Fibroblast of skin of scalp (primary cell): Measurements from ENCODE around the gene ENTPD1.
"Not testable (repeated sequence)": the region's sequence is repeated elsewhere in the genome, so short reads cannot be mapped to it uniquely, and the experiment has no call there.

ENCODE experiments used
- DNase-seq: peaks from one replicate; pipeline ENCODE4 v3.0.0-alpha.2; 2013

ENTPD1 gene

GRCh38 chr10:95872158-95872711 is 116.3 kb downstream of the ENTPD1 start:
- DNase-seq = no peak

DNA sequence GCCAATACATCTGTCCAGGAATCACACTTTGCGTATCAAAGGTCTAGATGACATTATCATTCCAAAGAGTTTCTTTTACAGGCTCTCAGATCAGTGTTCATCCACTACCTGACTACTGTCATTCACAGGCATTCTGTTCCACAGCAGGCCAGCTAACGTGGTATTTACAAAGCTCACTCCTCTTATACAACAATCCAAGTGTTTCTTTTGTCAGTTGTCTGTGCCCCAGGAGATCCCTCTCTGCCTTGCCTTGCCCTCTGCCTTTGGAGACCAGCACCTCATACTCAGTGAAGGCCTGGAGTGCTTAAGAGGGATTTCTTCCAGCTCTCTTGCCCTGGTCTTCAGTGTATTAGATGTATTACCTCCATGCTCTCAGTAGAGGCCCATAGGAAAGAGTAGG is 117.2 kb downstream of the ENTPD1 start:
- no peak for DNase-seq

DNA sequence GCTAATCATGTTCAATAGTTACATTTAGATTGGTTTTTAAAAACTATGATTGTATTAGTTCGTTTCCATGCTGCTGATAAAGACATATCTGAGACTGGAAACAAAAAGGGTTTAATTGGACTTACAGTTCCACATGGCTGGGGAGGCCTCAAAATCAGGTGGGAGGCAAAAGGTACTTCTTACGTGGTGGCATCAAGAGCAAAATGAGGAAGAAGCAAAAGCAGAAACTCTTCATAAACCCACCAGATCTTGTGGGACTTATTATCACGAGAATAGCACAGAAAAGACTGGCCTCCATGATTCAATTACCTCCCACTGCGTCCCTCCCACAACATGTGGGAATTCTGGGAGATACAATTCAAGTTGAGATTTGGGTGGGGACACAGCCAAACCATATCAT is 117.7 kb downstream of the ENTPD1 start:
- no peak for DNase-seq

DNA sequence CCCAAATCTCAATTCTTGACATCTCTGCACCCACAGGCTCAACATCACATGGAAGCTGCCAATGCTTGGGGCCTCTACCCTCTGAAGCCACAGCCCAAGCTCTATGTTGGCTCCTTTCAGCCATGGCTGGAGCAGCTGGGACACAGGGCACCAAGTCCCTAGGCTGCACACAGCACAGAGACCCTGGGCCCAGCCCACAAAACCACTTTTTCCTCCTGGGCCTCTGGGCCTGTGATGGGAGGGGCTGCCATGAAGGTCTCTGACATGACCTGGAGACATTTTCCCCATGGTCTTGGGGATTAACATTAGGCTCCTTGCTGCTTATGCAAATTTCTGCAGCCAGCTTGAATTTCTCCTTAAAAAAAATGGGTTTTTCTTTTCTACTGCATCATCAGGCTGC is 118.8 kb downstream of the ENTPD1 start:
- not testable (repeated sequence) for DNase-seq

- DNase-seq = no peak
These were observed 120.8 kb downstream of the ENTPD1 start for GRCh38 chr10:95876756-95877155.

- DNase-seq = no peak
These were observed 121.9 kb downstream of the ENTPD1 start for GRCh38 chr10:95877881-95878280.

- no peak for DNase-seq
These were observed 124.7 kb downstream of the ENTPD1 start for GRCh38 chr10:95880704-95881103.

- no peak for DNase-seq
These were observed 125.4 kb downstream of the ENTPD1 start for GRCh38 chr10:95881316-95881715.

GRCh38 chr10:95889830-95890229 is 133.9 kb downstream of the ENTPD1 start:
- no peak for DNase-seq

GRCh38 chr10:95896071-95896850 is 140.3 kb downstream of the ENTPD1 start:
- no peak for DNase-seq

DNA sequence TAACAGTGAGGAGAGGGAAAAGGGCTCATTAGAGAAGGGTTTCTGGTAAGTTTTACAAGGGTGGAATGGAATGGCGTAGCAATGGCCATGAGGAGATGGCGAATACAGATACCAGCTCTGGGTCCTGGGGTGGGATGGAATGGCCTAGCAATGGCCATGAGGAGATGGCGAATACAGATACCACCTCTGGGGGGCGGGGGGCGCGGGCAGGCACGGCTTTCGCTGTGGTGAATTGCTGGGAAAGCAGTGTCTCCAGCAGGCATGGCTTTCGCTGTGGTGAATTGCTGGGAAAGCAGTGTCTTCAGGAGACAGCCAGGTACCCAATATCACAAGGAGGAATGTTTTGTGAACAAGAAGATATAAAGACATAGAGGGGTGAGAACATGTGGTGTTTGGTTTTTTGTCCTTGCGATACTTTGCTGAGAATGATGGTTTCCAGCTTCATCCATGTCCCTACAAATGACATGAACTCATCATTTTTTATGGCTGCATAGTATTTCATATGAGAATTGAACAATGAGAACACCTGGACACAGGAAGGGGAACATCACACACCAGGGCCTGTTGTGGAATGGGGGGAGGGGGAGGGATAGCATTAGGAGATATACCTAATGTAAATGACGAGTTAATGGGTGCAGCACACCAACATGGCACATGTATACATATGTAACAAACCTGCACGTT is 150.1 kb downstream of the ENTPD1 start:
- not testable (repeated sequence) for DNase-seq

- DNase-seq = peak; percentile 44
These were observed 150.9 kb downstream of the ENTPD1 start for GRCh38 chr10:95906677-95907455.

- peak; percentile 78 for DNase-seq
These were observed 151.7 kb downstream of the ENTPD1 start, which contains the start of gene CC2D2B for GRCh38 chr10:95907456-95908253. Gene CC2D2B, plus strand, starts transcription at chr10:95907975. Its CDS starts 3,349 bp downstream, at chr10:95911324.

GRCh38 chr10:95908450-95908849 is 152.5 kb downstream of the ENTPD1 start:
- DNase-seq = no peak

- DNase-seq = no peak
These were observed 153.6 kb downstream of the ENTPD1 start for GRCh38 chr10:95909561-95909960.

DNA sequence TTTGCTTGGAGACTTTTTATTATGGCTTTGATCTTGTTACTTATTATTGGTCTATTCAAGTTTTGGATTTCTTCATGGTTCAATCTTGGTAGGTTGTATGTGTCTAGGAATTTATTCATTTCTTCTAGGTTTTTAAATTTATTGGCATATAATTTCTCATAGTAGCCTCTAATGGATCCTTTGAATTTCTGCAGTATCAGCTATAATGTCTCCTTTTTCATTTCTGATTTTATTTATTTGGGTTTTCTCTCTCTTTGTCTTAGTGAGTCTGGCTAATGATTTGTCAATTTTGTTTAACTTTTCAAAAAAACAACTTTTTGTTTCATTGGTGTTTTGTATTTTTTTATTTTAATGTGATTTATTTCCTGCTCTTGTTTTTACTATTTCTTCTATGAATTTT is 160.1 kb downstream of the ENTPD1 start:
- not testable (repeated sequence) for DNase-seq
